Transverse colon (tissue), 4 donors: ENCODE measurements around the gene CTAGE4. TPM values are rescaled to one million over a fixed set of nuclear protein-coding genes. Genes with fewer than 3 reads are reported as not detected.
"Not testable (repeated sequence)": the region's sequence is repeated elsewhere in the genome, so short reads cannot be mapped to it uniquely, and the experiment has no call there.

ENCODE experiments used
- DNase-seq: peaks from one replicate; pipeline ENCODE4 v3.0.0-alpha.2; 2019
- H3K27ac ChIP-seq, 4 donors: fragments of 200-600 bp; sonication (generic); 2 replicates each; pipeline ENCODE4 v1.5.1; 2016 to 2018; ENCODE audit warnings: inconsistent platforms in 4 of 4
- H3K27me3 ChIP-seq: fragments of 200-600 bp; sonication (generic); 2 replicates; pipeline ENCODE4 v1.5.1; 2017; ENCODE audit warnings: inconsistent platforms
- H3K36me3 ChIP-seq, 4 donors: fragments of 200-600 bp; sonication (generic); 2 replicates each; pipeline ENCODE4 v1.5.1; 2017 to 2019; ENCODE audit warnings: inconsistent platforms in 4 of 4
- H3K4me1 ChIP-seq, 4 donors: fragments of 200-600 bp; sonication (generic); 2 replicates each; pipeline ENCODE4 v1.5.1; 2017 to 2020; ENCODE audit warnings: inconsistent platforms in 4 of 4
- H3K4me3 ChIP-seq, 4 donors: fragments of 200-600 bp; sonication (generic); 1 replicate in 1 of 4; 2 replicates in 3 of 4; pipeline versions ENCODE4 v1.5.1 to v1.6.1; 2017 to 2019; ENCODE audit warnings: inconsistent platforms in 4 of 4
- H3K9me3 ChIP-seq, 2 donors: fragments of 200-600 bp; sonication (generic); 2 replicates each; pipeline ENCODE4 v1.5.1; 2017 to 2019; ENCODE audit warnings: inconsistent platforms in 2 of 2
- CTCF ChIP-seq, 5 experiments: fragments of 200-600 bp in 3 of 5; fragments of 450-650 bp in 2 of 5; sonication (generic) in 3 of 5; IDR thresholded peaks; 1 replicate in 2 of 5; 2 replicates in 3 of 5; pipeline ENCODE4 v1.5.1; 2016 to 2017; ENCODE audit warnings: antibody characterized with exemption in 5 of 5, inconsistent platforms in 3 of 5, mild to moderate bottlenecking in 2 of 5, moderate library complexity in 1 of 5
- EP300 ChIP-seq: sonication (generic); formaldehyde crosslinking; IDR thresholded peaks from one replicate; pipeline ENCODE4 v1.6.1; 2017; ENCODE audit warnings: antibody characterized with exemption, low read depth
- POLR2A ChIP-seq: fragments of 450-650 bp; IDR thresholded peaks from one replicate; pipeline ENCODE4 v1.6.1; 2016; ENCODE audit warnings: antibody characterized with exemption, mild to moderate bottlenecking, moderate library complexity
- POLR2AphosphoS5 ChIP-seq, 3 donors: sonication (generic); formaldehyde crosslinking; IDR thresholded peaks; one replicate each; pipeline ENCODE4 v1.6.1; 2016; ENCODE audit warnings: antibody characterized with exemption in 3 of 3
- WGBS, 2 donors: methylation state at CpG; one replicate each; pipeline ENCODE4 v1.1.5; 2018; ENCODE audit warnings: low coverage in 1 of 2; 5-methylcytosine and 5-hydroxymethylcytosine counted together
- in situ Hi-C, 4 donors: fragments of 200-750 bp; cut with MboI; loops; one replicate each; pipeline versions ENCODE4 v1.15.0 to v1.15.1; 2017; ENCODE audit warnings: low sequenced_read_pairs in 3 of 4, low pct_ligation_motif_present in 1 of 4, low pct_unique_long_range_greater_than_20kb in 1 of 4
- intact Hi-C: fragments of 100-400 bp; cut with DNase I; formaldehyde crosslinking; loops from one replicate; pipeline ENCODE4 v1.15.1; 2023; ENCODE audit warnings: low total_unique reads
- total RNA-seq, 4 donors: library from RNA; depleted of rRNA; stranded (reverse); fragments of >200 nt; gene quantifications; one replicate each; pipeline ENCODE4 v1.1.0, GENCODE V29; 2016

Gene CTAGE4
- 10 to 100 TPM in 3 of 4 donors, 1 to 10 TPM in 1; 7.8 to 63.3 (median 34.1) TPM for total RNA-seq

- DNase-seq, H3K27me3 ChIP-seq, H3K9me3 ChIP-seq, in situ Hi-C loops, intact Hi-C loops, H3K36me3 ChIP-seq, H3K27ac ChIP-seq, H3K4me3 ChIP-seq, H3K4me1 ChIP-seq: not testable (repeated sequence)
- WGBS, 2 donors = no CpG with 5 or more reads among the region's 19 CpGs
Measured at GRCh38 chr7:144183166-144183565, at the start of gene CTAGE4. TSS of gene CTAGE4 (plus strand) at chr7:144183466. CDS start at chr7:144183504, 38 bp downstream.

- 84 to 86% methylated on average over 1 of the region's 1 CpG for WGBS, 2 donors
Measured at GRCh38 chr7:144134116-144134515, 49.1 kb upstream of the CTAGE4 start.

GRCh38 chr7:144137501-144137900 is 45.8 kb upstream of the CTAGE4 start:
- WGBS, 2 donors = 38 to 61% methylated on average over 1 of the region's 1 CpG
- Histone ChIP-seq H3K4me3 (no peak overlapping the region), H3K27me3 (no peaks in the 10 kb centered on the region), H3K27ac (no peak overlapping the region), H3K4me1 (no peaks in the 10 kb centered on the region), H3K36me3 (no peaks in the 10 kb centered on the region), H3K9me3 (no peaks in the 10 kb centered on the region)
- intact Hi-C loops (no loop called here), in situ Hi-C loops (no loop called here)
- no peak for DNase-seq
- TF ChIP-seq CTCF (IDR thresholded peaks at IDR 0.05) (no peak), POLR2A (no peak), POLR2AphosphoS5 (IDR thresholded peaks at IDR 0.05) (no peak), EP300 (no peak)

More at GRCh38 chr7:144134116-144134515, 49.1 kb upstream of the CTAGE4 start:
- intact Hi-C loops (no loop called here), in situ Hi-C loops (no loop called here)
- Histone ChIP-seq H3K4me1 (no peaks in the 10 kb centered on the region), H3K27ac (no peak overlapping the region), H3K36me3 (no peaks in the 10 kb centered on the region), H3K27me3 (no peaks in the 10 kb centered on the region), H3K9me3 (no peaks in the 10 kb centered on the region), H3K4me3 (no peak overlapping the region)
- DNase-seq = no peak
- TF ChIP-seq EP300 (no peak), POLR2A (no peak), CTCF (IDR thresholded peaks at IDR 0.05) (no peak), POLR2AphosphoS5 (IDR thresholded peaks at IDR 0.05) (no peak)

GRCh38 chr7:144142187-144142586 is 41.1 kb upstream of the CTAGE4 start:
- Histone ChIP-seq H3K9me3 (peaks cover 0 to 3% of the 10 kb centered on the region in 2 donors), H3K27ac (no peak overlapping the region), H3K36me3 (no peaks in the 10 kb centered on the region), H3K4me1 (no peaks in the 10 kb centered on the region), H3K4me3 (no peak overlapping the region), H3K27me3 (no peaks in the 10 kb centered on the region)
- no peak for DNase-seq
- no peak for TF ChIP-seq CTCF (IDR thresholded peaks at IDR 0.05)
- no peak for TF ChIP-seq POLR2A
- TF ChIP-seq EP300 = no peak
- TF ChIP-seq POLR2AphosphoS5 (IDR thresholded peaks at IDR 0.05) = no peak
- WGBS, 2 donors = 85% methylated on average over 3 of the region's 3 CpGs; no CpG with 5 or more reads in 1 of the 2 donors
- intact Hi-C loops = no loop called here
- in situ Hi-C loops = no loop called here

- WGBS, 2 donors = 96 to 97% methylated on average over 3 of the region's 3 CpGs
- no peak for DNase-seq
- in situ Hi-C loops (no loop called here), intact Hi-C loops (no loop called here)
- H3K27me3 ChIP-seq = no peaks in the 10 kb centered on the region
- H3K36me3 ChIP-seq = no peaks in the 10 kb centered on the region
- TF ChIP-seq CTCF (IDR thresholded peaks at IDR 0.05) (no peak), EP300 (no peak), POLR2A (no peak), POLR2AphosphoS5 (IDR thresholded peaks at IDR 0.05) (no peak)
- H3K4me3 ChIP-seq = no peak overlapping the region
- no peaks in the 10 kb centered on the region for H3K4me1 ChIP-seq
- H3K9me3 ChIP-seq = peaks cover 11 to 16% of the 10 kb centered on the region in 2 donors
- H3K27ac ChIP-seq = no peak overlapping the region
Measured at GRCh38 chr7:144144426-144144825, 38.8 kb upstream of the CTAGE4 start.
